Prostate gland (tissue), 2 donors: ENCODE measurements around the gene CC2D2B. TPM values are rescaled to one million over a fixed set of nuclear protein-coding genes. Genes with fewer than 3 reads are reported as not detected.

ENCODE experiments used
- DNase-seq: peaks from one replicate; pipeline ENCODE4 v3.0.0-alpha.2; 2019; ENCODE audit warnings: low spot score
- H3K27ac ChIP-seq, 2 donors: fragments of 200-600 bp; sonication (generic); 2 replicates each; pipeline ENCODE4 v1.5.1; 2017 to 2019
- H3K27me3 ChIP-seq: fragments of 200-600 bp; sonication (generic); replicated peaks from 2 replicates; pipeline ENCODE4 v1.5.1; 2019; ENCODE audit not compliant: insufficient read depth
- H3K36me3 ChIP-seq, 2 donors: fragments of 200-600 bp; sonication (generic); 1 replicate in 1 of 2; 2 replicates in 1 of 2; pipeline versions ENCODE4 v1.5.1 to v1.8.1; 2017 to 2019
- H3K4me1 ChIP-seq: fragments of 200-600 bp; sonication (generic); replicated peaks from 2 replicates; pipeline ENCODE4 v1.5.1; 2019
- H3K4me3 ChIP-seq, 2 donors: fragments of 200-600 bp; sonication (generic); 2 replicates each; pipeline ENCODE4 v1.5.1; 2017 to 2019
- H3K9me3 ChIP-seq: fragments of 200-600 bp; sonication (generic); 2 replicates; pipeline ENCODE4 v1.5.1; 2017
- CTCF ChIP-seq, 4 experiments: fragments of 200-600 bp in 2 of 4; fragments of 450-650 bp in 2 of 4; sonication (generic) in 2 of 4; IDR thresholded peaks; 1 replicate in 3 of 4; 2 replicates in 1 of 4; pipeline ENCODE4 v1.5.1; 2016 to 2019; ENCODE audit warnings: antibody characterized with exemption in 4 of 4, mild to moderate bottlenecking in 2 of 4, moderate library complexity in 2 of 4
- POLR2A ChIP-seq: fragments of 450-650 bp; IDR thresholded peaks from one replicate; pipeline ENCODE4 v1.6.1; 2016; ENCODE audit warnings: antibody characterized with exemption, mild to moderate bottlenecking
- POLR2AphosphoS5 ChIP-seq: sonication (generic); formaldehyde crosslinking; IDR thresholded peaks from one replicate; pipeline ENCODE4 v1.6.1; 2017; ENCODE audit warnings: antibody characterized with exemption
- WGBS: methylation state at CpG from one replicate; pipeline ENCODE4 v1.1.5; 2018; 5-methylcytosine and 5-hydroxymethylcytosine counted together
- intact Hi-C: fragments of 100-400 bp; cut with DNase I; formaldehyde crosslinking; loops from one replicate; pipeline ENCODE4 v1.14.2; 2022
- total RNA-seq, 2 donors: library from RNA; depleted of rRNA; stranded (reverse); fragments of >200 nt; gene quantifications; one replicate each; pipeline ENCODE4 v1.1.0, GENCODE V29; 2016

Gene CC2D2B
- total RNA-seq = 1 to 10 TPM; 2.6 to 4.9 TPM

GRCh38 chr10:95907456-95908253 is at the start of gene CC2D2B:
Gene CC2D2B (plus strand): TSS chr10:95907975. CDS start chr10:95911324, 3,349 bp downstream.
- under 1% methylated on average over 50 of the region's 69 CpGs for WGBS
- intact Hi-C loops = no loop called here
- no peak for TF ChIP-seq CTCF (IDR thresholded peaks at IDR 0.05)
- peak; percentile 68 for TF ChIP-seq POLR2AphosphoS5
- peak; percentile 12 for TF ChIP-seq POLR2A

GRCh38 chr10:95860166-95860940 is 47.4 kb upstream of the CC2D2B start:
- H3K27ac ChIP-seq = no peak overlapping the region
- no peaks in the 10 kb centered on the region for H3K36me3 ChIP-seq
- no peaks in the 10 kb centered on the region for H3K4me1 ChIP-seq
- no peak for DNase-seq
- TF ChIP-seq POLR2AphosphoS5 (no peak), CTCF (IDR thresholded peaks at IDR 0.05) (no peak), POLR2A (no peak)
- H3K4me3 ChIP-seq = no peak overlapping the region
- H3K9me3 ChIP-seq = no peaks in the 10 kb centered on the region
- intact Hi-C loops = no loop called here
- WGBS = 89% methylated on average over 3 of the region's 3 CpGs
- H3K27me3 ChIP-seq = no peaks in the 10 kb centered on the region

More at GRCh38 chr10:95907456-95908253, at the start of gene CC2D2B:
- no peaks in the 10 kb centered on the region for H3K36me3 ChIP-seq
- no peaks in the 10 kb centered on the region for H3K27me3 ChIP-seq
- peak; percentile 81 for DNase-seq
- H3K4me3 ChIP-seq = peak within 1 kb of the TSS; percentile 47 to 58
- peak within 1 kb of the TSS; percentile 71 to 77 for H3K27ac ChIP-seq
- H3K9me3 ChIP-seq = no peaks in the 10 kb centered on the region
- no peaks in the 10 kb centered on the region for H3K4me1 ChIP-seq

GRCh38 chr10:95861386-95861785 is 46.4 kb upstream of the CC2D2B start:
- Histone ChIP-seq H3K4me1 (no peaks in the 10 kb centered on the region), H3K27me3 (no peaks in the 10 kb centered on the region), H3K4me3 (no peak overlapping the region), H3K9me3 (no peaks in the 10 kb centered on the region), H3K36me3 (no peaks in the 10 kb centered on the region), H3K27ac (no peak overlapping the region)
- DNase-seq = no peak
- intact Hi-C loops = no loop called here
- TF ChIP-seq CTCF (IDR thresholded peaks at IDR 0.05) = no peak
- no peak for TF ChIP-seq POLR2AphosphoS5
- TF ChIP-seq POLR2A = no peak
- 89% methylated on average over 2 of the region's 2 CpGs for WGBS

GRCh38 chr10:95864906-95865813 is 42.6 kb upstream of the CC2D2B start:
- H3K36me3 ChIP-seq = no peaks in the 10 kb centered on the region
- H3K27ac ChIP-seq = no peak overlapping the region
- H3K27me3 ChIP-seq = no peaks in the 10 kb centered on the region
- H3K9me3 ChIP-seq = no peaks in the 10 kb centered on the region
- no peak overlapping the region for H3K4me3 ChIP-seq
- DNase-seq = no peak
- no peaks in the 10 kb centered on the region for H3K4me1 ChIP-seq
- TF ChIP-seq CTCF (IDR thresholded peaks at IDR 0.05) = peak in 3 of 4 experiments; percentile 34 to 41 (median 38)
- TF ChIP-seq POLR2A = no peak
- no peak for TF ChIP-seq POLR2AphosphoS5
- intact Hi-C loops = loop anchor here (1.0 kb wide), 1 partner anchor 171 kb away; no protein-coding TSS in a partner anchor
- 45% methylated on average over 7 of the region's 7 CpGs for WGBS
